ENCODE results near the gene DPP7. TPM values are rescaled to one million over a fixed set of nuclear protein-coding genes. Genes with fewer than 3 reads are reported as not detected.

The DPP7 gene
- total RNA-seq, 2 experiments from 2014 or later: 267 to 289 TPM

DNA sequence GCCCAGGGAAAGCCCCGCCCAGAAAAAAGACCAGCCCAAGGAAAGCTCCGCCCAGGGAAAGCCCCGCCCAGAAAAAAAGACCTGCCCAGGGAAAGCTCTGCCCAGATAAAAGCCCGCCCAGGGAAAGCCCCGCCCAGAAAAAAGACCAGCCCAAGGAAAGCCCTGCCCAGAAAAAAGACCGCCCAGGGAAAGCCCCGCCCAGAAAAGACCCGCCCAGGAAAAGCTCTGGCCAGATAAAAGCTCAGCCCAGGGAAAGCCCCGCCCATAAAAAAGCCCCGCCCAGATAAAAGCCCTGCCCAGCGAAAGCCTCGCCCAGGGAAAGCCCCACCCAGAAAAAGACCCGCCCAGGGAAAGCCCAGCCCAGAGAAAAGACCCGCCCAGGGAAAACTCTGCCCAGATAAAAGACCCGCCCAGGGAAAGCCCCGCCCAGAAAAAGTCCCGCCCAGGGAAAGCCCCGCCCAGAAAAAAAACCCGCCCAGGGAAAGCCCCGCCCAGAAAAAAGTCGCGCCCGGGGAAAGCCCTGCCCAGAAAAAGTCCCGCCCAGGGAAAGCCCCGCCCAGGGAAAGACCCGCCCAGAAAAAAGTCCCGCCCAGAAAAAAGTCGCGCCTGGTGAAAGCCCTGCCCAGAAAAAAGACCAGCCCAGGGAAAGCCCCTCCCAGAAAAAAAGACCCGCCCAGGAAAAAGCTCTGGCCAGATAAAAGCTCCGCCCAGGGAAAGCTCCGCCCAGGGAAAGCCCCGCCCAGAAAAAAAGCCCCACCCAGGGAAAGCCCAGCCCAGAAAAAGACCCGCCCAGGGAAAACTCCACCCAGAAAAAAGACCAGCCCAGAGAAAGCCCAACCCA is 36.3 kb upstream of the DPP7 start:
- H3K4me1 Mint-ChIP-seq: no peaks in the 10 kb centered on the region
- no peak overlapping the region for H3K4me3 Mint-ChIP-seq
- no peaks in the 10 kb centered on the region for H3K36me3 Mint-ChIP-seq
- peak overlapping the region; percentile 70 for H3K27ac Mint-ChIP-seq
- DNase-seq: peak; percentile 70
- H3K9me3 Mint-ChIP-seq: no peaks in the 10 kb centered on the region
- peaks cover 17% of the 10 kb centered on the region for H3K27me3 Mint-ChIP-seq

DNA sequence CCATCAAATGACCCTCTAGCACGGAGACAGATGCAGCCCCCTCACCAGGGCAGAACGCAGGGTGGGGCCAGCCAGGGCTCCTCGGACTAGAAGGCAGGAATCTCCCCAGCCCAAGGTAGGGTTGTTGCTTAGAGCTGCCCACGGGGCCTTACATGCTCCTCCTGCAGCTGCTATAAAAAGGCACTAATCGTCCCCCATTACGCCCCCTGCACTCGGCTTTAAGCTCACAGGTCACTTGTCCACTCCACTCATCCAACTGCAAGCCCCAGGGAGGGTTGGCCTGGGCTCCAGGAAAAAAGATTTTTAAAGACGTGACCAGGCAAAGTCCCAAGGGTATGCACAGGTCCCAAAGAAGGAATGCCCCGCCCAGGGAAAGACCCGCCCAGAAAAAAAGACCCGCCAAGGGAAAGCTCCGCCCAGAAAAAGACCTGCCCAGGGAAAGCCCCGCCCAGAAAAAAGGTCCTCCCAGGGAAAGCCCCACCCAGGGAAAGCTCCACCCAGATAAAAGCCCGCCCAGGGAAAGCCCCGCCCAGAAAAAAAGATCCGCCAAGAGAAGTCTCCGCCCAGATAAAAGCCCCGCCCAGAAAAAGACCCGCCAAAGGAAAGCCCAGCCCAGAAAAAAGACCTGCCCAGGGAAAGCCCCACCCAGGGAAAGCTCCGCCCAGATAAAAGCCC is 35.5 kb upstream of the DPP7 start:
- H3K27ac Mint-ChIP-seq: no peak overlapping the region
- no peaks in the 10 kb centered on the region for H3K4me1 Mint-ChIP-seq
- no peak for DNase-seq
- H3K36me3 Mint-ChIP-seq: no peaks in the 10 kb centered on the region
- H3K27me3 Mint-ChIP-seq: peaks cover 12% of the 10 kb centered on the region
- no peaks in the 10 kb centered on the region for H3K9me3 Mint-ChIP-seq
- H3K4me3 Mint-ChIP-seq: no peak overlapping the region

DNA sequence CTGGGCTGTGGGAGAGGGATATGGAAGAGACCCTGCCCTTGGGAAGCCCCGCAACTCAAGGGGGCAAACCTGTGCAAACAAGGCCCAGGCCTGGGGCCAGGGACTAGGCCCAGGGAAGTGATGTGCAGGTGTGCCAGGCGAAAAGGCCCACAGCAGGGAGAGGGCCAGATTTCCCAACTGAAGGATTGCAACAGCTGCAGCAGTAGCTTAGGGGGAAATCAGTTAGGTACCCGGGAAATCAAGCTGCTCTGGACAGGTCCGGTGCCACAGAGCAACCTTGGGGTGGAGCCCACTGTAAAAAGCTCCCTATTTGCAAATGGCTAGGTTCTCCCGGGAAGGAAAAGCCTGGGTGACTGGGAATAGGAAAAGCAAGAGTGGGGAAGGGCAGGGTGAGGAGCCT is 34.8 kb upstream of the DPP7 start:
- no peak overlapping the region for H3K4me3 Mint-ChIP-seq
- no peaks in the 10 kb centered on the region for H3K4me1 Mint-ChIP-seq
- H3K9me3 Mint-ChIP-seq: no peaks in the 10 kb centered on the region
- H3K27me3 Mint-ChIP-seq: peaks cover 14% of the 10 kb centered on the region
- H3K36me3 Mint-ChIP-seq: no peaks in the 10 kb centered on the region
- H3K27ac Mint-ChIP-seq: no peak overlapping the region
- DNase-seq: no peak

DNA sequence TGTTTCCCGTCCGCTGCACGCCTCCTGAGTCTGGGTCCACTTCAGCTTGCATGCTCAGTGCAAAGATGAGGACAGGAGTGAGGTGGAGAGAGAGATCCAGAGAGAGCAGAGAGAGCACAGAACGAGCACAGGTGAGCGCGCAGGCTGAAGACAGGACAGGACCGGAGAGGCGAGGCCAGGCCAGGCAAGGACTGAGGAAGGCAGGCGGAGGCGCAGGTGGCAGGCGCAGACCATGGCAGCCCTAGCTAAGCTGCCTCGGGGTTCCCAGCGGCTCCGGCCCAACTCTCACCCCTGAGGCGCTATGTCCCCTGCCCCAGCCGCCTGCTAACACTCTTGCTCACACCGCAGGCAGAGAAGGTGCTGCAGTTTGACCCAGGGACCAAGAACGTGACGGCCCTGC is 34.1 kb upstream of the DPP7 start:
- no peaks in the 10 kb centered on the region for H3K36me3 Mint-ChIP-seq
- no peaks in the 10 kb centered on the region for H3K9me3 Mint-ChIP-seq
- no peak overlapping the region for H3K4me3 Mint-ChIP-seq
- no peaks in the 10 kb centered on the region for H3K4me1 Mint-ChIP-seq
- H3K27ac Mint-ChIP-seq: no peak overlapping the region
- H3K27me3 Mint-ChIP-seq: peaks cover 21% of the 10 kb centered on the region
- no peak for DNase-seq

DNA sequence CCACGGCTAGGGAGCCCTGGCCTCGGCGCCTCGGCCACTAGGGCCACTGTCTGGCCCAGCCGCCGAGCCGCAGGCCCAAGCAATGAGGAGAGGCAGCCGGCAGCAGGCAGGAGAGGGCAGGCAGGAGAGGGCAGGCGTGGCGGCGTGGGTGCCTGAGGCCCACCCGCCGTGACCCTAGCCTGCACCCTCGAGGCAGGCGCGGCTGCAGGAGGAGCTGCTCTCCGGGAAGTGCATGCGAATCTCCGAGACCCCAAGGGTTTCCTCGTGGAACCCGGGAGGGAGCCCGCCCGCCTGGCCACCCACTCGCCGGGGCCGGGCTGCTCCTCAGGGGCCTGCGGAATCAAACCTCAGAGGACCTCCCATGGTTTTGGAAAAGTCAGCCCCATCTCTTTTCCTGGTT is 33.7 kb upstream of the DPP7 start:
- no peak for DNase-seq
- no peak overlapping the region for H3K4me3 Mint-ChIP-seq
- H3K4me1 Mint-ChIP-seq: no peaks in the 10 kb centered on the region
- peaks cover 25% of the 10 kb centered on the region for H3K27me3 Mint-ChIP-seq
- no peaks in the 10 kb centered on the region for H3K9me3 Mint-ChIP-seq
- H3K27ac Mint-ChIP-seq: no peak overlapping the region
- H3K36me3 Mint-ChIP-seq: no peaks in the 10 kb centered on the region

DNA sequence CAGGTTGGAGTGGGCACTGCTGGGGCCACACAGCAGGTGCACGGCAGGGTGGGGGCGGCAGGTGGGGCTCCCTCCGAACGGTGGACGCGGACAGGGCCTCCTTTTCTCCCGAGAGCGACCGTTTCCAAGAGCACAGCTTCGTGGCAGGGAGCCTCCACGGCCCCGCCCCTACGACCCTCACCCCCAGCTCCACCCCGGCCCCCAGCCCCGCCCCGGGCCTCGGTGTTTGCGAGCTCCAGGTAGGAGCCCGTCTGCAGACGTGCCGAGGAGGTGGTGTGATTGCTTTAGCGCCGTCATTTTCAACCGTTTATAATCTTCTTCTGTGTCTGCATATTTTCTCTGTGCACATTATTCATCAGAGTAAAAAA is 33.2 kb upstream of the DPP7 start:
- Mint-ChIP-seq H3K36me3 (no peaks in the 10 kb centered on the region), H3K9me3 (no peaks in the 10 kb centered on the region), H3K27ac (no peak overlapping the region), H3K4me3 (no peak overlapping the region), H3K27me3 (peaks cover 27% of the 10 kb centered on the region), H3K4me1 (no peaks in the 10 kb centered on the region)
- no peak for DNase-seq

DNA sequence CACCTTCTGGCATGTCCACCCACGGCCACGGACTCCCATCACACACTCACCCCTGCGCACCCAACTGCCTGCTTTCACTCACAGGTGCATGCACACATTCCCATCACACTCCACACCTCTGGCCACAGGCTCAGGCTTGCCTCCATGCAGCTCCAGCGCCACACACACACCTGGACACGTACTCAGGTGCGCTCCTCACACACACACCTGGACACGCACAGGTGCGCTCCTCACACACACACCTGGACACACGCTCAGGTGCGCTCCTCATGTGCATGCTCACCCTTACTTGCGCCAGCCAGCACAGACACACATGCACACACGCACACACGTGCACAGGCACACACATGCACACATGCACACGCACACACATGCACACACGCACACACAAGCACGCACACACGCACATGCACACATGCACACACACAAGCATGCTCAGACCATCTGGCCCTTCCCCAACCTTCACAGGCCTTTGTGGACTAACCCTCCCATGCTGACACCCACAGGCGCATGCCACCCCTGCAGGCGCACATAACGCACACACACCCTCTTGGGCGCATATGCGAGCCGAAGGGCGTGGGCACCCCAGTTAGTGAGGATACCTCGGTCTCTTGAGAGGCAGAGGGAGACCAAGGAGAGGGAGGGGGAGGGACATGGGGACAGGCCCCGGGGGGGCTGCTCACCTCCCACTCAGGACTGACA is 32.7 kb upstream of the DPP7 start:
- H3K27ac Mint-ChIP-seq: no peak overlapping the region
- H3K27me3 Mint-ChIP-seq: peaks cover 30% of the 10 kb centered on the region
- no peaks in the 10 kb centered on the region for H3K36me3 Mint-ChIP-seq
- H3K4me3 Mint-ChIP-seq: no peak overlapping the region
- DNase-seq: no peak
- no peaks in the 10 kb centered on the region for H3K9me3 Mint-ChIP-seq
- no peaks in the 10 kb centered on the region for H3K4me1 Mint-ChIP-seq

DNA sequence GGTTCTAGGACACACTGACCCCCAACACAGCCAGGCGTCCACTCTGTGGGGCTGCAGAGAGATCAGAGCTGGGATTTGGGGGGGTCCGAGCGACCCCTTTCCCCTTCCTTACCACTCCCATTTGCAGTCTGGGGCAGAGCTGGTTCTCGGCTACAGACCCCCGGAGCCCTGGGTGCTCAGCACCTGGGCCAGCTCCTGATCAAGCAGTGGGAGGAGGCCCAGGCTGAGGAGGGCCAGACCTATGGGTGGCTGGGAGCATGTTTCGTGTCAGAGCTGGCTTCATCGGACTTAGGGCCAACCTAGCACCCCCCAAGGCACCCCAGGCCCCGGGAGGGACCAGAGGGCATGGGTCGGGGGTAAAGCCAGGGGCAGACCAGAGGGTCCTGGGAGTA is 32.0 kb upstream of the DPP7 start:
- no peaks in the 10 kb centered on the region for H3K36me3 Mint-ChIP-seq
- H3K4me1 Mint-ChIP-seq: no peaks in the 10 kb centered on the region
- no peak for DNase-seq
- H3K9me3 Mint-ChIP-seq: no peaks in the 10 kb centered on the region
- H3K27ac Mint-ChIP-seq: no peak overlapping the region
- H3K4me3 Mint-ChIP-seq: no peak overlapping the region
- H3K27me3 Mint-ChIP-seq: peaks cover 38% of the 10 kb centered on the region

DNA sequence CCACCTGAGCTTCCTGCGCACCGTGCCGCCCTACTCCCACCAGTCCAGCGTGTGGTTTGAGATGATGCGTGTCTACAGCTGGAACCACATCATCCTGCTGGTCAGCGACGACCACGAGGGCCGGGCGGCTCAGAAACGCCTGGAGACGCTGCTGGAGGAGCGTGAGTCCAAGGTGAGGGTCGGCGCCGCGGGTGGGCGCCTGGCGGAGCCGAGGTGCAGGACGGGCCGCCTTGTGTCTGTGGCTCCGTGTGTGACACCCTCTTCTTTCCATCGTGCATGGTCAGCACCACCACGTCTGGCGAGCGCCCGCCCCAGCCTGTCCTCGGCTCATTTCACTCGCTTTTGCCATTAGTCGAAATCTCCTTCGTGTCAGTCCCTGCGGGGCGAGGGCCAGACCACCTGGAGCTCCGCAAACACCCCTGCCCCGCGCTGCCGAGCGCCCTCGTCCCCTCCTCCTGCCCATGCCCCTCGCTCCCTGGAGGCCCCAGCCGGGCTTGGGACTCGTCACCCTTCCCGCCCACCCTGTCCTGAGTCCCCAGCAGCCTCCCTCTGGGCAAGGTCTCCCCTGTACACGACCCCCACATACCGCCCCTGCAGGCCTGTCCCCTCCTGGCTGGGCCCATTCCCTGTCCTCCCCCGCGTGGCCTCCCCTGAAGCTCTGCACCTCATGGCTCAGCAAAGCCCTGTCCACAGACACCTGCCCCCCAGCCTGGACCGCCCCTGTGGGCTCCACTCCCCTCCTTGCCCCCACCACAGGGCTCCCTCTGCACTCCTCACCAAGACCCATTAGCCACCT is 31.4 kb upstream of the DPP7 start:
- H3K4me1 Mint-ChIP-seq: no peaks in the 10 kb centered on the region

DNA sequence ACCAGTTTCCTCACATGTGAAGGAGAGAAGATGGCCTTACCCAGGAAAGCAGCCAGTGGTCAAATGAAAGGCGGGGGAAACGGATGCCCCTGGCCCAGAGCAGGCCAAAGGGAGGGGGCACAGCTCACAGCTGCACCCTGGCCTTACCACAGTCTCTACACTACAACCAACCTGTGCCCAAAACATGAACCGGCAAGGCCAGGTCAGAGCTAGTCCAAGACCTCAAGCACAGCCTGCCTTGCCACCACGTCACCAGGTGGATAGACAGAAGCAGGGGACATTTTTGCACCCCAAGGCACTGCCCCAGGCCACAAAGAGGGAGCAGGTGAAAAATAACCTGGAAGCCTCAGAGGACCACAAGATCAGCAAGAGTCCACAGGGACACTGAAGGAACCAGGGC is 28.9 kb upstream of the DPP7 start:
- H3K27ac Mint-ChIP-seq: no peak overlapping the region
- no peak for DNase-seq
- H3K36me3 Mint-ChIP-seq: no peaks in the 10 kb centered on the region
- H3K27me3 Mint-ChIP-seq: peaks cover 62% of the 10 kb centered on the region
- H3K4me1 Mint-ChIP-seq: no peaks in the 10 kb centered on the region
- H3K9me3 Mint-ChIP-seq: no peaks in the 10 kb centered on the region
- no peak overlapping the region for H3K4me3 Mint-ChIP-seq

More for the DNA sequence above, 31.4 kb upstream of the DPP7 start:
- H3K9me3 Mint-ChIP-seq: no peaks in the 10 kb centered on the region
- no peak for DNase-seq
- no peaks in the 10 kb centered on the region for H3K36me3 Mint-ChIP-seq
- peaks cover 42% of the 10 kb centered on the region for H3K27me3 Mint-ChIP-seq
- H3K4me3 Mint-ChIP-seq: no peak overlapping the region
- no peak overlapping the region for H3K27ac Mint-ChIP-seq

DNA sequence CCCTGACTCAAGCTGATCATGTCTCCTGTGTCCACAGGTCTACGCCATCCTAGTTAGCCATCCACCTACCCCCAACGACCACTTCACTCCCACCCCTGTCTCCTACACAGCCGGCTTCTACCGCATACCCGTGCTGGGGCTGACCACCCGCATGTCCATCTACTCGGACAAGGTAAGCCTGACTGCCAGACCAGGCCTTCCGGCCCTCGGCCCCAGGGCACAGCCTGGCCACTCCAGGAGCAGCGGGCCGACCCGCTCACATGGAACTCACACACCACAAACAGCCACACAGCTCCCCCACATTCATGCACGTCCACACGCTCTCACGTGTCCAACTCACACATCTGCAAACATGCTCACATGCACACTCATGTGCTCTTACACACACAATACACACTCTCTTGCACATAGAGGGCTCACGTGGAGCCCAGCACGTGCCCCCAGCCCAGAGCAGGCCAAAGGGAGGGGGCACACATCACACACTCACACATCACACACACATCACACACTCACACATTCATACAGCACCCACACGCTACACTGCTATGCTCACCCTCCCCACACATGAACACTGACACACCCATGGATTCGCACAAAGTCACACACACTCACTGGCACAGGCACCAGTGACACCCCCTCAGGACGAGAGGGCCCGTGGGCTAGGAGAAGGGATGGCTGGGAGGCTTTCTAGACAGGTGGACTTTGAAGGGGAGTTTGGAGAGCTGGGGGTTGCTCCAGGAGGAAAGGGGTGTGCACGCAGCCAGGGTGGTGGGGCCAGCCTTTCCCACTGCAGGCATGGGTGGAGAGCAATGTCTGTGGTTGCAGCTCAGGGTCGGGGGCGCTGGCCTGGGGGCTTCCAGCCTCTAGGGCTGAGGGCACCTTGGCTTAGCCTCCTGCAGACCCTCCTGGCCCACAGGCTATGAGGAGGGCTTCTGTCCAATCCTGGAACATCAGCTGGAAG is 27.7 kb upstream of the DPP7 start:
- DNase-seq: no peak
- Mint-ChIP-seq H3K4me1 (peaks cover 2% of the 10 kb centered on the region), H3K27me3 (peaks cover 71% of the 10 kb centered on the region), H3K27ac (no peak overlapping the region), H3K4me3 (no peak overlapping the region), H3K36me3 (no peaks in the 10 kb centered on the region), H3K9me3 (no peaks in the 10 kb centered on the region)

DNA sequence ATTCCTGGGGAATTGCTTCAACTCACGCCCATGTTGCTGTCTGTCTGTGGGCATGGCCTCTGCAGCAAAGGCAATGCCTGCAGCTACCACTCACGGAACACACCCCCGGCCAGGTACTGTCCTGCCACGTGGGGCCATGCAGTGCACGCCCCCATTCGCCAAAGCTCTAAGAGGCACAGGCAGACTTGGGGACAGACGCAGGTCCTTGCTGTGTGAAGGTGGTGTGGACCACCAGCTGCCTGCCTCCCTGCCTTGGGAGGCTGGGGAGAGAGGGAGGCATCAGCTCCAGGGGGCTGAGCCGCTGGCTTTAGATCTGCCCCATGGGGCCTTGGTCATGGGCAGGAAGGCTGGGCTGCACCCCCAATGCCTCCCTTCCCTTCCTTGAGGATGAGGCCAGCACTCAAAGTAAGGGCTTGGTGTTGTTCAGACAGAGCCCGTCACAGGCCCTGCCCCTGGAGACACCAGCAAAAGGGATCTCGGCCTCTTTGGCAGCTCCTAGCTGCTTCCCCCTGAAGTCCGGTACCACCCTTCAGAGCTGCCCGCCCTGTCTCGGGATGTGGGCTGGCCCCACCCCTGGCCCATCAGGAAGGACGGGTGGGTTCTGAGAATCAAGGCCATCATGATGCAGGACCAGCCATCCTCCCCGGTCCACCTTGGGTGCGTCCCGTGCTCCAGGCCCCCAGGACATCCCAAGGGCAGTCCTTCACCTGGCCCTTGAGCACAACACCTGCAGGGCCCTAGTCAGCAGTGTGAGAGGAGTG is 26.7 kb upstream of the DPP7 start:
- H3K4me1 Mint-ChIP-seq: peaks cover 2% of the 10 kb centered on the region
- H3K4me3 Mint-ChIP-seq: no peak overlapping the region
- H3K27ac Mint-ChIP-seq: no peak overlapping the region
- no peaks in the 10 kb centered on the region for H3K9me3 Mint-ChIP-seq
- H3K27me3 Mint-ChIP-seq: peaks cover 69% of the 10 kb centered on the region
- no peak for DNase-seq
- no peaks in the 10 kb centered on the region for H3K36me3 Mint-ChIP-seq

DNA sequence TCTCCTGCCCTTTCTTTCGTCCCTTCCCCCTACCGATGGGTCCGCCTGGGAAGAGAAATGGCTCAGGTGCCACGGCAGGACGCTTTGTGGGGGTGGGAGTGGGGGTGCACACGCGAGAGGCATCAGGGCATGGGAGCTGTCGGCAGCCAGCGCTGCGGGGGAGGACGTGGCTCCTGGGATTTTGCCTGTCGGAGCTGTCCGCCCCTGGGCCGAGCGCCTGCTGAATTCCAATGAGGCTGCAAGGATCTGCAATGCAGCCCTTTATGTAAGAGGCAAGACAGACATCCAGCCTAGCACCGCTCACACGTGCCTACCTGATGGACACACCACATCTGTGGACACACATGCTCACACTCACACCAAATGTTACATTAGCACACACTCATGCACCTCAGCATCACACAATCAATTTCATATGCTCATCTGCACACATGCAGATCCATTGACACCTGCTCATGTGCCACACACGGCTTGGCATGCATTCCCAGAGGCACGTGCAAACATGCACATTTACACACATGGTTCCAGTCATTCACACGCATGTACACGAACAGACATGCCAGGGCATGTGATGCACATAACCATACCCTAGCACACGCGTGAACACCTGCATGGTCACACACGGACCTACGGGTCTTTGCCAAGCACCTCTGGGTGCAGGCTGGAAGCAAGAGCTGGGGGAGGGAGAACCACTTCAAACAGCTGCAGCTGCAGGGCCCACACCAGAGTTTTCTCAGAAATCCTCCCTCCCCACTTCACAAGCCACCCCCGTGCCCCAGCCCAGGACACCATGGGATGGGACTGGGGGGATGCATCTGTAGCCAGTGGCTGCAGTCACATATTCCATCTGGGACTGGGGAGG is 25.8 kb upstream of the DPP7 start:
- H3K4me1 Mint-ChIP-seq: peaks cover 2% of the 10 kb centered on the region
- H3K4me3 Mint-ChIP-seq: no peak overlapping the region
- H3K9me3 Mint-ChIP-seq: no peaks in the 10 kb centered on the region
- DNase-seq: no peak
- peaks cover 75% of the 10 kb centered on the region for H3K27me3 Mint-ChIP-seq
- no peak overlapping the region for H3K27ac Mint-ChIP-seq
- H3K36me3 Mint-ChIP-seq: no peaks in the 10 kb centered on the region

All from activated naive CD8-positive, alpha-beta T cell treated with anti-CD3 and anti-CD28 coated beads for 36 hours (primary cell).